Kidney (tissue), 14 donors: ENCODE results near the gene ISG15. TPM values are rescaled to one million over a fixed set of nuclear protein-coding genes. Genes with fewer than 3 reads are reported as not detected.

Experiments
- DNase-seq, 5 donors: peaks; one replicate each; pipeline ENCODE4 v3.0.0-alpha.2; 2013 to 2020
- FAIRE-seq: peaks from 2 replicates; lab custom pipeline; 2012; peaks lifted over from hg19 to GRCh38; lab: Jason Lieb, UNC
- H3K27ac ChIP-seq, 2 donors: one replicate each; pipeline ENCODE4 v1.7.0; 2013; ENCODE audit warnings: low read depth in 2 of 2, low read length in 2 of 2, inconsistent platforms in 1 of 2
- H3K27me3 ChIP-seq: one replicate; pipeline ENCODE4 v1.7.1; 2013; ENCODE audit warnings: low read length, inconsistent platforms; ENCODE audit not compliant: control insufficient read depth, insufficient read depth
- H3K36me3 ChIP-seq, 3 donors: one replicate each; pipeline versions ENCODE4 v1.7.0 to v1.7.1; 2013; ENCODE audit warnings: low read length in 3 of 3, control low read depth in 1 of 3, inconsistent platforms in 1 of 3; ENCODE audit not compliant: insufficient read depth in 3 of 3, control insufficient read depth in 2 of 3
- H3K4me1 ChIP-seq, 3 donors: one replicate each; pipeline versions ENCODE4 v1.7.0 to v1.7.1; 2013; ENCODE audit warnings: low read length in 3 of 3, inconsistent platforms in 1 of 3, low read depth in 1 of 3; ENCODE audit not compliant: control insufficient read depth in 2 of 3, insufficient read depth in 2 of 3
- H3K4me3 ChIP-seq, 3 donors: one replicate each; pipeline versions ENCODE4 v1.7.0 to v1.8.1; 2013; ENCODE audit warnings: low read length in 3 of 3, control low read depth in 1 of 3, inconsistent platforms in 1 of 3
- H3K9ac ChIP-seq, 3 donors: one replicate each; pipeline versions ENCODE4 v1.7.0 to v1.7.1; 2013; ENCODE audit warnings: low read length in 3 of 3, control low read depth in 1 of 3, inconsistent platforms in 1 of 3
- H3K9me3 ChIP-seq, 3 donors: one replicate each; pipeline versions ENCODE4 v1.7.0 to v1.7.1; 2013; ENCODE audit warnings: low read length in 3 of 3, control low read depth in 1 of 3, inconsistent platforms in 1 of 3; ENCODE audit not compliant: control insufficient read depth in 2 of 3, insufficient read depth in 1 of 3
- CTCF ChIP-seq: IDR thresholded peaks from 3 replicates; pipeline ENCODE4 v1.5.1; 2012; ENCODE audit warnings: mild to moderate bottlenecking, moderate library complexity, borderline replicate concordance; ENCODE audit not compliant: insufficient read depth; ENCODE audit errors: extremely low read depth
- intact Hi-C: fragments of 100-400 bp; cut with DNase I; formaldehyde crosslinking; loops from one replicate; pipeline ENCODE4 v1.11.1; 2022
- polyA plus RNA-seq: library from polyadenylated mRNA; stranded (reverse); fragments of 350-450 nt; fragmentation: Illumina TruSeq; extraction: RNeasy Lipid Tissue Mini Kit (QIAGEN cat#74804); gene quantifications from one replicate; pipeline ENCODE4 v1.2.3, GENCODE V29; 2014; ENCODE audit warnings: low read depth, low replicate concordance; ENCODE audit not compliant: insufficient read depth
- total RNA-seq: library from RNA; stranded (reverse); fragmentation: NEBNext Ultra II Directional; extraction: Animal tissue kit (Norgen Biotek cat#: 25700); gene quantifications from one replicate; pipeline ENCODE4 v1.2.1, GENCODE V29; 2021
- donor health status: control.
- donor health status: control.
- donor health status: control.
- donor health status: control.
- donor health status: control.
- donor health status: DM: yes; HTN: yes; CAD: no.
- donor health status: Normal renal cell carcinoma (clear cell type).

ISG15 gene
- total and polyA plus RNA-seq, 2 donors from 2014 or later = 23.9 to 65.9 TPM

DNA sequence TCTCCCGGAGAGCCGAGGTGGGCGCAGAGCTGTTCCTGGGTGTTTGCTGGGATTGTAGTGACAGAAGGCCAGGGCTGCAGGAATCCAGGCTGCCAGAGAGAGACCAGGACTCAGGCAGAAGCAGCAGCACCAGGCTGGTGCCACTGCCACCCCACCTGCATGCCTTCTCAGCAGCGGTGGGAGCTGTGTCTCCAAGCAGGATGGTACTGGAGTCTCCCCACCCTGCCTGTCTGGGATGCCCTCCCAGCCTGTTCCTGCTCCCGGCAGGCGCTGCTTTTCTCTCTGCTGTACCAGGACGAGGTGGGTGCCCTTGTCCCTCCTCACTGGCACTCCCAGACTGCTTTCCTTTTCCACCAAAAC, 8.9 kb upstream of the ISG15 start:
- Histone ChIP-seq H3K4me3 (no peak overlapping the region), H3K4me1 (peaks cover 0 to 18% (median 4%) of the 10 kb centered on the region in 3 donors), H3K9me3 (no peaks in the 10 kb centered on the region), H3K27ac (no peak overlapping the region), H3K9ac (no peak overlapping the region), H3K36me3 (no peaks in the 10 kb centered on the region), H3K27me3 (no peaks in the 10 kb centered on the region)
- FAIRE-seq = no peak
- intact Hi-C loops = no loop called here
- DNase-seq = peak in 2 of 5 donors; percentile 48 to 59
- TF ChIP-seq CTCF = no peak

DNA sequence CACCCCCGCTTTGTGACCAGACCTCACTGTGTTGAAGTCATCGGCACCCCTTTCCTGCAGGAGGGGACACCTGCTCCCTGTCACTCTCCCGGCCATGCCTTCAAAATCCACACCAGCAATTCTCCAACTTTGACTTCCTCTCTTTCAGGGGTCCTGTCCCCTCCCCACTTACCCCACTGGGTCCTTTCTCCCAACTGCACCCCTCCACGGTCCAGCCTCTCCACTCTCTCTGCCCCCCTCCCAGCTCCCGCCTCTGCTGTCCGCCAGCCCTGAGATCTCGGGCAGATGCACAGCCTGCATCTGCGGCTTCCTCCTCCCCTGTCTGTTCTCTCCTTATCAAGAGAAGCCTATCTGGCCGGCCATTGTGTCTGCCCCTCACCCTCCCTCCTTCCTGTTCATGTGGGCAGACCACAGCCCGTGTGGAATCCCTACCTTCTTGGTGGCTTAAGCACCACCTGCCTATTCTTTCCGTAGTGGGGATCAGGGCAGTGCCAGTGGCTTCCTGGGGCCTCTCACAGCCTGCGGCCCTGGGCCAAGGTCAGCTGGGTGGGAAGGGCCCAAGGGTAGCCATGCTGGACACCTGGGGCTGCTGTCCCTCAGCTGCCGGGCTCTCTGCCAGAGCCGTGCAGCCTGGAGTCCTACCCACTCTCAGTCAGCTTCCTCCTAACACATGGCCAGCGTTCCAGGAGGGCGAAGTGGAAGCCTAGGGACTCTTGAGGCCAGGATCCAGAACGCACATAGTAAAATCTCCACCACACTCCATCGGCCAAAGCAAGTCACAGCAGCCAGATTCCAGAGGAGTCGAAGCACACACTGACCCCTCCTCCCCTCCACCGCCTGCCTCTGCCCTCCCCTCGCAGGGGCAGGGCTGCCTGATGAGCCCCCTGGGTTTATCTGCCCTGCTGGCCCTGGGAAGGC, 8.3 kb upstream of the ISG15 start:
- Histone ChIP-seq H3K36me3 (no peaks in the 10 kb centered on the region), H3K27ac (peak overlapping the region in 1 of 2 donors; percentile 22), H3K9me3 (no peaks in the 10 kb centered on the region), H3K4me3 (no peak overlapping the region), H3K4me1 (peaks cover 0 to 18% (median 4%) of the 10 kb centered on the region in 3 donors), H3K27me3 (no peaks in the 10 kb centered on the region), H3K9ac (no peak overlapping the region)
- DNase-seq (peak; percentile 69 to 86 (median 76)), FAIRE-seq (no peak)
- intact Hi-C loops = no loop called here
- no peak for TF ChIP-seq CTCF

DNA sequence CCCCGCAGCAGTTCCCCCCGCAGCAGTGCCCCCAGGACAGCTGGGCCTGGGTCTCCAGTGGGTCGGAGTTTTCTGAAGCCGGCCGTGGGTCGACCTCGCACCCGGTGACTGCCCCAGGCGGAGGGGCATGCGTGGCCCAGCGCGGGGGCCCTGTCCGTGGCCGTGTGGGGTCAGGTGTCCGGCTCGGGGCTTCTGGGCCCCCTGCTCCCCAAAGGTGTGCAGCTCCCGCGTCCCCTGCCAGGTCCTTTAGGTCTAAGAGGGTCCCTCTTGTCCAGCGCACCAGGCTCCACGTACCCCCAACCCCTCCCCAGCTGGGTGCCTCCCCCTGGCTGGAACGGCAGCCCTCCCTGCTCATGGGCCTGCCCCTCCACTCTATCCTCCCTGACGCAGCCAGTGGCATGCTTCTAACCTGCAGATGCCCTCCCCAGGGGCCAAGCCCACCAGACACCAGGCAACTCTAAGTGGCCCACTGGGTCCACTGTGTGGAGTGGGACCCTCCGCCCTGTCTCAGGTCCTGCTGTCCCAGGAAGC, 7.5 kb upstream of the ISG15 start:
- Histone ChIP-seq H3K36me3 (no peaks in the 10 kb centered on the region), H3K27ac (no peak overlapping the region), H3K4me1 (peaks cover 0 to 16% (median 4%) of the 10 kb centered on the region in 3 donors), H3K4me3 (no peak overlapping the region), H3K9me3 (no peaks in the 10 kb centered on the region), H3K9ac (no peak overlapping the region), H3K27me3 (no peaks in the 10 kb centered on the region)
- TF ChIP-seq CTCF = no peak
- FAIRE-seq = no peak
- DNase-seq = peak in 2 of 5 donors; percentile 61
- intact Hi-C loops = no loop called here
